Parathyroid adenoma (tissue), 2 donors: Measurements from ENCODE around the gene SLC25A48.

Source experiments
- H2AFZ ChIP-seq: fragments of 300-600 bp; sonication (generic); one replicate; pipeline ENCODE4 v1.7.0; 2017; ENCODE audit warnings: antibody characterized with exemption, mild to moderate bottlenecking
- H3K27ac ChIP-seq: fragments of 300-600 bp; sonication (generic); one replicate; pipeline ENCODE4 v1.7.0; 2017
- H3K27me3 ChIP-seq: fragments of 300-600 bp; sonication (generic); one replicate; pipeline ENCODE4 v1.7.0; 2017; ENCODE audit warnings: low read length; ENCODE audit not compliant: control insufficient read depth, insufficient read depth
- H3K36me3 ChIP-seq: fragments of 300-600 bp; sonication (generic); one replicate; pipeline ENCODE4 v1.7.0; 2017; ENCODE audit warnings: low read length; ENCODE audit not compliant: control insufficient read depth, insufficient read depth
- H3K4me1 ChIP-seq: fragments of 300-600 bp; sonication (generic); one replicate; pipeline ENCODE4 v1.7.0; 2017; ENCODE audit warnings: control low read depth
- H3K4me2 ChIP-seq: fragments of 300-600 bp; sonication (generic); one replicate; pipeline ENCODE4 v1.7.0; 2017; ENCODE audit warnings: low read length
- H3K4me3 ChIP-seq: fragments of 300-600 bp; sonication (generic); one replicate; pipeline ENCODE4 v1.7.0; 2017; ENCODE audit warnings: low read depth, low read length
- H3K79me2 ChIP-seq: fragments of 300-600 bp; sonication (generic); one replicate; pipeline ENCODE4 v1.7.0; 2017; ENCODE audit warnings: control low read depth
- H3K9ac ChIP-seq: fragments of 300-600 bp; sonication (generic); one replicate; pipeline ENCODE4 v1.7.0; 2017; ENCODE audit warnings: mild to moderate bottlenecking
- H3K9me3 ChIP-seq: fragments of 300-600 bp; sonication (generic); one replicate; pipeline ENCODE4 v1.7.0; 2017; ENCODE audit warnings: low read length; ENCODE audit not compliant: control insufficient read depth
- CTCF ChIP-seq: fragments of 300-600 bp; sonication (generic); IDR thresholded peaks from one replicate; pipeline ENCODE4 v1.7.0; 2017; ENCODE audit warnings: antibody characterized with exemption, mild to moderate bottlenecking
- donor health status: primary hyperparathyroidism.

Gene SLC25A48

GRCh38 chr5:135813758-135814157 is 20.7 kb upstream of the SLC25A48 start:
- H3K79me2 ChIP-seq = no peaks in the 10 kb centered on the region
- no peak overlapping the region for H2AFZ ChIP-seq
- H3K9ac ChIP-seq = no peak overlapping the region
- H3K36me3 ChIP-seq = no peaks in the 10 kb centered on the region
- H3K27me3 ChIP-seq = no peaks in the 10 kb centered on the region
- H3K4me3 ChIP-seq = no peak overlapping the region
- H3K27ac ChIP-seq = no peak overlapping the region
- H3K4me2 ChIP-seq = no peak overlapping the region
- H3K9me3 ChIP-seq = no peaks in the 10 kb centered on the region
- no peak for TF ChIP-seq CTCF
- no peaks in the 10 kb centered on the region for H3K4me1 ChIP-seq

- no peaks in the 10 kb centered on the region for H3K4me1 ChIP-seq
- no peak overlapping the region for H3K9ac ChIP-seq
- no peaks in the 10 kb centered on the region for H3K36me3 ChIP-seq
- H3K9me3 ChIP-seq = no peaks in the 10 kb centered on the region
- no peak overlapping the region for H3K4me3 ChIP-seq
- no peak for TF ChIP-seq CTCF
- no peaks in the 10 kb centered on the region for H3K79me2 ChIP-seq
- no peak overlapping the region for H3K27ac ChIP-seq
- H2AFZ ChIP-seq = no peak overlapping the region
- H3K4me2 ChIP-seq = no peak overlapping the region
- H3K27me3 ChIP-seq = no peaks in the 10 kb centered on the region
Measured at GRCh38 chr5:135814316-135814715, 20.1 kb upstream of the SLC25A48 start.

- H2AFZ ChIP-seq = no peak overlapping the region
- H3K27me3 ChIP-seq = no peaks in the 10 kb centered on the region
- no peak overlapping the region for H3K9ac ChIP-seq
- H3K9me3 ChIP-seq = no peaks in the 10 kb centered on the region
- H3K79me2 ChIP-seq = no peaks in the 10 kb centered on the region
- no peaks in the 10 kb centered on the region for H3K4me1 ChIP-seq
- H3K4me2 ChIP-seq = no peak overlapping the region
- H3K36me3 ChIP-seq = no peaks in the 10 kb centered on the region
- H3K27ac ChIP-seq = no peak overlapping the region
- no peak overlapping the region for H3K4me3 ChIP-seq
- no peak for TF ChIP-seq CTCF
Measured at GRCh38 chr5:135814812-135815211, 19.7 kb upstream of the SLC25A48 start.

- H3K79me2 ChIP-seq = no peaks in the 10 kb centered on the region
- TF ChIP-seq CTCF = no peak
- H3K27me3 ChIP-seq = no peaks in the 10 kb centered on the region
- no peak overlapping the region for H3K9ac ChIP-seq
- H3K4me1 ChIP-seq = no peaks in the 10 kb centered on the region
- H3K4me2 ChIP-seq = no peak overlapping the region
- no peaks in the 10 kb centered on the region for H3K36me3 ChIP-seq
- H2AFZ ChIP-seq = no peak overlapping the region
- no peaks in the 10 kb centered on the region for H3K9me3 ChIP-seq
- no peak overlapping the region for H3K4me3 ChIP-seq
- H3K27ac ChIP-seq = no peak overlapping the region
Measured at GRCh38 chr5:135821061-135821801, 13.2 kb upstream of the SLC25A48 start.

GRCh38 chr5:135821802-135822201 is 12.7 kb upstream of the SLC25A48 start:
- no peaks in the 10 kb centered on the region for H3K79me2 ChIP-seq
- no peaks in the 10 kb centered on the region for H3K4me1 ChIP-seq
- no peak overlapping the region for H2AFZ ChIP-seq
- H3K9me3 ChIP-seq = no peaks in the 10 kb centered on the region
- no peak for TF ChIP-seq CTCF
- H3K9ac ChIP-seq = no peak overlapping the region
- H3K4me3 ChIP-seq = no peak overlapping the region
- H3K4me2 ChIP-seq = no peak overlapping the region
- no peak overlapping the region for H3K27ac ChIP-seq
- no peaks in the 10 kb centered on the region for H3K36me3 ChIP-seq
- H3K27me3 ChIP-seq = no peaks in the 10 kb centered on the region
